ENCODE data around the gene TECPR2.

DNA sequence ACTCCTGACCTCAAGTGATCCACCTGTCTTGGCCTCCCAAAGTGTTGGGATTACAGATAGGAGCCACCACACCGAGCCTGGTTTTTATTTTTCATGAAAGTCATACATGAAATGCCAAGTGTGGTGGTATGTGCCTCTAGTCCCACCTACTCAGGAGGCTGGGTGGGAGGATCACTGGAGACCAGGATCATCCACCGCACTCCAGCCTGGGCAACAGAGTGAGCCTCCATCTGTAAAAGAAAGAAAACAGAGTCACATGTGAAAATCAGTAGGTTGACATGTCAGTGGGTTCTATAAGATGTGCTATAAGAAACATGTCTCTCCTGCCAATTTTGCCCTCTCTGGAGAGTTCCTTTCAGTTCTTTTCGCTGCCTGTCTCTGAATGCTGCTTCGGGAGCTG, 118.6 kb downstream of the TECPR2 start:
- TF ChIP-seq CTCF (IDR thresholded peaks at IDR 0.05 in 2 of 3, conservative IDR thresholded peaks at IDR 0.05 in 1 of 3; ENCODE audit: control insufficient read depth in 2 of 3, extremely low read depth in 1 of 3, insufficient read depth in 1 of 3, low read depth in 3 of 3, low read length in 3 of 3) (no peak), USF1 (IDR thresholded peaks at IDR 0.05; ENCODE audit: borderline replicate concordance, extremely low read length, insufficient read depth, low read depth, low read length) (no peak), CEBPB (IDR thresholded peaks at IDR 0.05; ENCODE audit: borderline replicate concordance in 1 of 2, low read depth in 2 of 2, low read length in 2 of 2) (no peak), RFX5 (IDR thresholded peaks at IDR 0.05; ENCODE audit: low read depth, low read length) (no peak), RAD51 (IDR thresholded peaks at IDR 0.05) (no peak), TCF12 (IDR thresholded peaks at IDR 0.05; ENCODE audit: low read depth, low read length) (no peak), ZNF274 (IDR thresholded peaks at IDR 0.05; ENCODE audit: insufficient read depth, insufficient read length) (no peak), MAX (IDR thresholded peaks at IDR 0.05; ENCODE audit: low read depth, low read length) (no peak), FOXM1 (IDR thresholded peaks at IDR 0.05; ENCODE audit: low read depth, low read length) (no peak), KLF5 (IDR thresholded peaks at IDR 0.05; ENCODE audit: partially characterized antibody) (no peak), E2F8 (IDR thresholded peaks at IDR 0.05; ENCODE audit: low read depth, partially characterized antibody) (no peak), PML (IDR thresholded peaks at IDR 0.05; ENCODE audit: low read length) (no peak), EP300 (IDR thresholded peaks at IDR 0.05; ENCODE audit: borderline replicate concordance in 1 of 2, control insufficient read depth in 1 of 2, low read depth in 2 of 2, low read length in 2 of 2) (no peak)
- TF ChIP-seq, protein P1, sequence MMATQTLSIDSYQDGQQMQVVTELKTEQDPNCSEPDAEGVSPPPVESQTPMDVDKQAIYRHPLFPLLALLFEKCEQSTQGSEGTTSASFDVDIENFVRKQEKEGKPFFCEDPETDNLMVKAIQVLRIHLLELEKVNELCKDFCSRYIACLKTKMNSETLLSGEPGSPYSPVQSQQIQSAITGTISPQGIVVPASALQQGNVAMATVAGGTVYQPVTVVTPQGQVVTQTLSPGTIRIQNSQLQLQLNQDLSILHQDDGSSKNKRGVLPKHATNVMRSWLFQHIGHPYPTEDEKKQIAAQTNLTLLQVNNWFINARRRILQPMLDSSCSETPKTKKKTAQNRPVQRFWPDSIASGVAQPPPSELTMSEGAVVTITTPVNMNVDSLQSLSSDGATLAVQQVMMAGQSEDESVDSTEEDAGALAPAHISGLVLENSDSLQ (IDR thresholded peaks at IDR 0.05), result no peak

Measured in GM12878 (cell line).